ENCODE data around the gene CCSAP. TPM values are rescaled to one million over a fixed set of nuclear protein-coding genes. Genes with fewer than 3 reads are reported as not detected.

Gene CCSAP
- total and polyA plus RNA-seq, 12 donors = 0.91 to 4.7 (median 2.9) TPM

GRCh38 chr1:229344139-229344538, 1.3 kb upstream of the CCSAP start:
- ATAC-seq (no peak), DNase-seq (no peak)
- Histone ChIP-seq H3K36me3 (no peaks in the 10 kb centered on the region), H3K27me3 (peaks cover 0 to 9% (median 2%) of the 10 kb centered on the region in 7 donors), H3K4me3 (peak overlapping the region in 3 of 10 donors; percentile 93 to 98 (median 95)), H3K27ac (no peak overlapping the region), H3K9me3 (no peaks in the 10 kb centered on the region), H3K4me1 (peaks cover 2 to 25% (median 20%) of the 10 kb centered on the region in 9 donors)
- 80 to 83% methylated on average over 16 of the region's 16 CpGs for WGBS, 2 donors
- no peak for TF ChIP-seq CTCF (IDR thresholded peaks at IDR 0.05)
- intact Hi-C loops (cut with DNase I) = loop anchor here in 2 of 10 donors (5.0 to 10.0 kb wide), 2 partner anchors 69 to 72 kb away; partner anchors contain the start of gene RAB4A (in 2 of the 2)

DNA sequence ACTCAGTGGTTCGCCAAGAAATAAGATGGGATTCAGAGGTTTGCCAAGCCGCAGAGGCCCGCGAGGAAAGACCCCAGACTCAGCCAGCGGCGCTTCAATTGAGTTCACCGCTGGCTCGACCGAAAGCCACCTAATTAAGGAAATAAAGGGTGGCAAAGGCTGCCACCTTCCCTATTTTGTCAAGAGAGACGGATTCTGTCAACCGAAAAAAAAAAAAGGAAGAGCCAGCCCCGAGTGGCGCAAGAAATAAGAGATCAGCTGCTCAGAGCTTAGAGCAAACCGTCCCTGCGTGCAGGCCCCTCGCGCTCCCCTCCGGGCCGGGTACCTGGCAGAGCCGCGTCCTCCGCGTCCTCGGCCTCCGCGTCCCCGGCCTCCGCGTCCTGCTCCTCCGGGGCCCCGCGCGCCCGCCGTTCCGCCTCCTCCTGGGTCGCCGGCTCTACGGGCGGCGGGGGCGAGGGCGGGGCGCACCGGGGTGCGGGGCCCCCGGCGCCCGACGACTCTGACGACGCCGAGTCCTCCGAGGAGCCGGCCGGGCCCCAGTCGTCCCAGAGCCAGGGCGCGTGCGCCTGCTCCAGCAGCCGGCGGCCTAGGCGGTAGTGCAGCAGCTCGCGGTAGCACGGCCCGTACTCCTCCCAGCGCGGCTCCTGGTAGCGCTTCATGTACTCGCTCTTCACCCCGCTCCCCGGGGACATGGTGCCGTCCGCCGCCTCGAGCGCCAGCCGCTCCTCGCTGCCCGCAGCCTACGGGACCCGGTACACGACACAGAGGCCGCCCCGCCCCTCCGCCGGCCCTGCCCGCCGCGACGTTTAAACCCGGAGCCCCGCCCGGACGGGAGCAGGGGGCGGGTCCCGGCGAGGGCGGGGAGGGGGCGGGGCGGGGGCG, 832 bp downstream of the CCSAP start:
- intact Hi-C loops (cut with DNase I) = loop anchor here in 2 of 10 donors (5.0 to 10.0 kb wide), 2 partner anchors 67 to 70 kb away; partner anchors contain the start of gene RAB4A (in 2 of the 2)
- Histone ChIP-seq H3K27ac (peak overlapping the region in 9 of 10 donors; percentile 72 to 95 (median 89)), H3K4me3 (peak overlapping the region; percentile 70 to 99 (median 94)), H3K9me3 (no peaks in the 10 kb centered on the region), H3K27me3 (peaks cover 0 to 4% (median 0%) of the 10 kb centered on the region in 7 donors), H3K36me3 (no peaks in the 10 kb centered on the region), H3K4me1 (peaks cover 2 to 36% (median 20%) of the 10 kb centered on the region in 9 donors)
- TF ChIP-seq CTCF (IDR thresholded peaks at IDR 0.05) = no peak
- 1% methylated on average over 79 to 103 of the region's 103 CpGs for WGBS, 2 donors
- peak; percentile 95 to 96 (median 96) for ATAC-seq
- DNase-seq = peak; percentile 81 to 87

DNA sequence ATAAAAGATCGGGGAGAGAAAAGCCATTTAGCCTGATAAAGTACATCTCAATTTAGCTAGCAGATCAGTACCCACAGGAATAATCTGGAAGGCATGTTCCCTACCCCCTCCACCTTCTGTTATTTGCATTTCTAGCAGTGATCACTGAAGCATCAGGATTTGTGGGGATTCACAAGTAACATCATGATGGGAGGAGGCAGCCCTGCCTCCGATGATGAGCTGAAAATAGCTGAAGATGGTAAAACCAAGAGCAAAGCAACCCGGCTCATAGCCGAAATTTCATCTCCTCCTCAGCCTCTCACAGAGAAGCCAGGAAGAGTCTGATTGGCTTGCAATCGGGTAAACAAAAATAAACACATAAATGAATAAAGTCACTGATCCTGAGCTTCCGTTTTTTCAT, 2.4 kb downstream of the CCSAP start:
- H3K4me1 ChIP-seq = peaks cover 2 to 36% (median 20%) of the 10 kb centered on the region in 9 donors
- WGBS, 2 donors = 96 to 97% methylated on average over 6 of the region's 6 CpGs
- no peaks in the 10 kb centered on the region for H3K9me3 ChIP-seq
- no peak for TF ChIP-seq CTCF (IDR thresholded peaks at IDR 0.05)
- no peaks in the 10 kb centered on the region for H3K27me3 ChIP-seq
- no peak for DNase-seq
- peaks cover 0 to 6% (median 0%) of the 10 kb centered on the region in 9 donors for H3K36me3 ChIP-seq
- no peak overlapping the region for H3K27ac ChIP-seq
- H3K4me3 ChIP-seq = peak overlapping the region in 1 of 10 donors; percentile 98
- no peak for ATAC-seq
- intact Hi-C loops (cut with DNase I) = loop anchor here in 2 of 10 donors (5.0 to 10.0 kb wide), 2 partner anchors 66 to 68 kb away; partner anchors contain the start of gene RAB4A (in 2 of the 2)

GRCh38 chr1:229339520-229339919, 3.3 kb downstream of the CCSAP start:
- Histone ChIP-seq H3K27ac (no peak overlapping the region), H3K27me3 (no peaks in the 10 kb centered on the region), H3K9me3 (peaks cover 0 to 5% (median under 1%) of the 10 kb centered on the region in 11 donors), H3K4me1 (peaks cover 2 to 36% (median 20%) of the 10 kb centered on the region in 9 donors), H3K4me3 (no peak overlapping the region), H3K36me3 (peaks cover 0 to 10% (median 0%) of the 10 kb centered on the region in 9 donors)
- ATAC-seq (no peak), DNase-seq (no peak)
- intact Hi-C loops (cut with DNase I) = no loop called here
- 96% methylated on average over 3 of the region's 3 CpGs for WGBS, 2 donors
- TF ChIP-seq CTCF (IDR thresholded peaks at IDR 0.05) = no peak
